Amniotic epithelial cell (primary cell): ENCODE measurements around the gene MRPL49.
"Not testable (repeated sequence)": the region's sequence is repeated elsewhere in the genome, so short reads cannot be mapped to it uniquely, and the experiment has no call there.

Experiments
- DNase-seq: peaks from one replicate; pipeline ENCODE4 v3.0.0-alpha.2; 2010; ENCODE audit warnings: low read depth

The MRPL49 gene

DNA sequence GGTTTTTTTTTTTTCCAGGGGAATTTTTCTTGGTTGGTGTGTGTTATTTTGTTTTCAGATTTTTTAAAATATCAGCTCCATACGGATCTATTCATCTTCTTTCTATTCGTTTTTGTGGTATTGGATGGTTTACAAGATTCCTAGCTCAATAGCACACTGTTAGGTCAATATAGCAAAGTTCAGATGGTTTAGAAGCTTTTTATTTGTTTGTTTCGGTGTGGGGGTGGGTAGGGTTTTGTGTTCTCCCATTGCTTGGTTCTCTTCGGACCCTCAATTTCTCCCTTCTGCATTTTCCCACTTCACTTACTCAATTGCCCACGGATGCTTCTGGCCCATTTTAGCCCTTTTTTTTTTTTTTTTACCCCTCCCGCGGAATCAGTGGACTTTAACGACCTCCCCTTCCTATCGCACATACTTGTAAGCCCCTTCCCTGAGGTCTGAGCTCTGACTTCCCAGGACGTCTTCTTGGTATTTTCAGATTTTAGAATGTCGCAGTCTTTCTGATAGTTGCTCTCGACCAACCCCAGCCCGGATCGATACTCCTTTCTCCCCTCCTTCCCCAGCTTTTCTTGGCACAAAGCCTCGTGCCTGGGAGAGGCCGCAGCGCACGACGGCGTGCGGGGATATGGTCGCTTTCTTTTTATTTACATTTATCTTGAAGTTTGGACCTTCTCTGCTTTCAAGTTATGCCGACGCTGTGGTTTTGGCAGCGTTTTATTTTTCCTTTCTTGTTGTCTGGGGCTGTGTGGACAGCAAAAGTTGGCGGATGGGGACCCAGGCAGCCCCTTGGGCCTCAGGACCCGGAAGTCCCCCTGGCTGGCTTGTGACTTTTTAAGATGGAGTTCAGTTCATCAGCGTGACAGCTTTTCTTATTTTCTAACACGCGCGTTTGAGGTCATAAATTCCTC lies 43.5 kb downstream of the MRPL49 start:
- DNase-seq = no peak

DNA sequence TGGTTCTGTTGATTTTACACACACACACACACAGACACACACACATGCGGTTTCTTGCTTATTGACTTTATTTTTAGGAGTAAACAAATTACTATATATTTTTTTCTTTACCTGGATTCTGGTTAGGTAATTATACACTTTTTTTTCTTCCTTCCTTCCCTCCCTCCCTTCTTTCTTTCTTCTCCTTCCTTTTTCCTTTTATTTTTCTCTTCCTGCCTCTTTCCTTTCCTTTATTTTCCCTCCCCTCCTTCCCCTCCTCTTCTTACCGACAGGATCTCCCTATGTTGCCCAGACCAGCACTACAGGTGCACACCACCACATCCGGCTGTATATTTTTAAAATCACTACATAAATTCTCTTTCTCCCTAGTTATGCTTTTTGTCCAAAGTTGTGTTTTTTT lies 44.8 kb downstream of the MRPL49 start:
- no peak for DNase-seq

DNA sequence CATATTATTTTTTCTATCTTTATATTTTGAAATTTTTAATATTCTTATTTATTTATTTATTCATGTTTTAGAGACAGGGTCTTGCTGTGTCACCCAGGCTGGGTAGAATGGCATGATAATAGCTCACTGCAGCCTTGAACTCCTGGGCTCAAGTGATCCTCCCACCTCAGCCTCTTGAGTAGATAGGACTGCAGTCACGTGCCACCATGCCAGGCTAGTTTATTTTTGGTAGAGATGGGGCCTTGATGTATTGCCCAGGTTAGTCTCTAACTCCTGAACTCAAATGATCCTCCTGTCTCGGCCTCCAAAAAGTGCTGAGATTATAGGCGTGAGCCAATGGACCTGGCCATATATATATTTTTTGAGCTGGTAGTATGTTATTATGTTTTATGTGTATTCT lies 45.5 kb downstream of the MRPL49 start:
- DNase-seq = no peak

DNA sequence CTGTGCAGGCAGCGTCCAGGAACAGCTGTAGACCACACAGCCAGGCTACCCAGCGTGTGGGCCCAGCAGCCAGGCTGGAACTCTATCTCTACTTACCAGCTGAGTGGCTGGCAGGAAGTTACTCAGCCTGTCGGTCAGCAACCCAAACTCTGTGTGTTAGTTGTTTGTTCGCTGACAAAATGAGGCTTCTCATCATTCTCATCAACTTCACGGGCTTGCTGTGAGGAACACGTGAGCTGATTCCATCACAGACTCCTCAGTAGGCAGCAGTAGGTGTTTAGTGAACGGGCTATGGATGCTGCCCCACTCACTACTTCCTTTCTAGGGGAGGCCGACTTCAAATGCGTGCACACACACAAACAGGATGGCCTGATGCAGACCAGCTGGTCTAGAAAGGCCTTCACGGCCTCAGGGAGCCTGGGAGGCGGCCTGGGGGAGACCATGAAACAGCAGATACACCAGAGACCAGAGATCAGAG lies 47.1 kb downstream of the MRPL49 start:
- DNase-seq = peak; percentile 22

DNA sequence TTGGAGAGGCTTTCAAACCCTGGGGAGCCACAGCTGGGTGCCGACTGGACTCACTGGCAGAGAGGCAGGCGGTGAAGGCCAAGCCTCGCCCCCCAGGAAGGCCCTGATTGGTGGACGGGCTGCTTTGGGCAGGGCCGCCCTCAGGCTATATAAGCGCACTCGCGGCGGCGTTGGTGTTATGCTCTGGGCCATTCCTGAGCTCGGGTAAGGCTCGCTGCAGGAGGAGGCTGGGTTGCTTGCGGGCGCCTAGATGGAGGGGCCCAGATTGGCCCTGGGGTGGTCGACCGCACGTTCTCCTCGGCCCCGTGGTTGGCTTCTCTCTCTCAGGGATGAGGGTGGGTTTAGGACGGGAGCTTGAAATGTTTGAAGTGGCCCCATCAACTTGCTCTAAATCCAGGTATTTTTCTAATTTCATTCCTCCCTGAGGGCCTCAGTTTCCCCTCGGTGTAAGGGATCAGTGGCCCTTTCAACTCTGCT lies 48.0 kb downstream of the MRPL49 start, which contains the start of gene SPDYC:
Gene SPDYC (plus strand): TSS at position 176 of the 477 bp plus-strand sequence. CDS start 1,125 bp downstream, outside the sequence.
- DNase-seq = no peak

DNA sequence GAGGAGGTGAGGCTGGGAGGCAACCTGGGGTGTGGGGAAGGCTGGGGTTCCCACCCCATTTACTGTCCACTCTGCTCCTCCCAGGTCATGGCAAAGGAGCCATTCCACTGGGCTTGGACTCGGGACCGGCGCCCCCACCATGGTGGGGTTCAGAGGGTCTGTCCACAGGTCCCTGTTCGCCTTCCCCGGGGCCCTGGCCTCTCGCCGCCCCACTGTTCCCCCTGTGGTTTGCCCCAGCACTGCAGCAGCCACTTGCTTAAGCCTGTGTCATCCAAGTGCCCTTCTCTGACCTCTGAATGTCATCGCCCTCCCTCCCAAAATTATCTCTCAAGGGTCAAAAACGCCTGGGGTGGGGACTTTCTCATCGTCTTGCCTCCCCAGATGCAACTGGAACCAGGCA lies 50.5 kb downstream of the MRPL49 start:
- DNase-seq = no peak

DNA sequence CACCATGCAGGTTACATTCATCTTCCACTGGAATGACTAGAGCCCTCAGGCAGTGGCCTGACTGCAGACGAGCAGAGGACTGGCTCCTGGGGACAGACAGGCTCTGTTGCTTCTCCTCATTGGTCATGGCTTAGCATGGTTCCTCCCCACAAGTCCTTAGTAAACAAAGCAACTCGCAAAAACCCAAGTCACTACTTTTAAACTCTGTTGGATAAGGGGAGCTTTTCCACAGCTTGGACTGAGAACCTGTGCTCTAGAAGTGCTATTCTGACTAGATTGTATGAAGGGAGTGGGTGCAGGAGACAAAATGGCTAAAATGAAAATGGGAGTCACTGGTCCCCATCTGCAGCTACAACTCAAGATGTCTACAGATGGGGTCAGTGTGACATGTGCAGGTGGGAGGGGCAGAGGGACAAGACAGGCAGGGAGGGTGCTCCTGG lies 52.5 kb downstream of the MRPL49 start:
- DNase-seq = not testable (repeated sequence)
